ENCODE data around the gene LILRB5. TPM values are rescaled to one million over a fixed set of nuclear protein-coding genes. Genes with fewer than 3 reads are reported as not detected.
A peak's percentile ranks its signal among the peaks of the same experiment; 100 is the strongest.
"Not testable (repeated sequence)": the region's sequence is repeated elsewhere in the genome, so short reads cannot be mapped to it uniquely, and the experiment has no call there.

Gene LILRB5
- total RNA-seq, 1 experiment from 2014 or later = 0.05 TPM

DNA sequence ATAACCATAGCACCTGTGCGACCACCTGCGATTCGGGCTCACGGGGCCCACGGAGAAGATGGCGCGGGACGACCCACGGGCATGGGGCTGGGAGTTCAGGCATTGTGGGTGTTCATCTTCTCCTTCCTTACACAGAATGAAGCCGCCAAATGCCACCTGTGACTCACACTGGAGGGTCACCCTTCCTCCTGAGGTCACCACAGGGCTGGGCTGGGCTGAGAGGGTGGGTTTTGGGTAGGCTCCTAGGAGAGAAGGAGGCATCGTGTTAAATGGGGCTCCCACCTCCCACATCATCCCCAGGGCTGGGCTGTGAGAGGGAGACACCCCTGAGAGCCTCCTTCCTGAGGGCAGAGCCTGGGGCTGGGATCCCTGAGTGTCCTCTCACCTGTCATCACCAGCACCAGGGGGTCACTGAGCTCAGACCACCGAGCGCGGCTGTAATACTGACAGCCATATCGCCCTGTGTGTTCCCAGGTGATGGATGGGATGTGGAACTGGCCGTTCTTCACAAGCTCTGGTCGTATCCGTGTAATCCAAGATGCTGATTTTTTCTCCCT, 22.4 kb upstream of the LILRB5 start:
- DNase-seq (ENCODE audit: low read depth, low spot score) (no peak), ATAC-seq (no peak)
- H3K27me3 ChIP-seq (ENCODE audit: control insufficient read depth, insufficient read depth, low read length) = peaks cover 12% of the 10 kb centered on the region
- POLR2A ChIA-PET = no interaction called here
- no peak overlapping the region for H3K4me3 ChIP-seq (ENCODE audit: low read depth in 2 of 2, low read length in 2 of 2)
- in situ Hi-C loops (cut with HindIII; ENCODE audit: low pct_unique_long_range_greater_than_20kb, low sequenced_read_pairs) (no loop called here), intact Hi-C loops (cut with micrococcal nuclease; ENCODE audit: unreplicated experiment) (no loop called here)
- no peaks in the 10 kb centered on the region for H3K9me3 ChIP-seq (ENCODE audit: control insufficient read depth, insufficient read depth, low read depth, low read length)
- CTCF ChIA-PET = no interaction called here
- no TSS peak for BruUV-seq (replicated peaks)
- no peaks in the 10 kb centered on the region for H3K4me1 ChIP-seq (ENCODE audit: control insufficient read depth, insufficient read depth, low read length)
- TF ChIP-seq POLR2AphosphoS5 (IDR thresholded peaks at IDR 0.05; ENCODE audit: low read depth, low read length) (no peak), SIN3A (IDR thresholded peaks at IDR 0.05; ENCODE audit: borderline replicate concordance, insufficient read depth, low read depth, low read length) (no peak), TCF7L2 (IDR thresholded peaks at IDR 0.05; ENCODE audit: low read depth, low read length) (no peak)
- TF ChIP-seq, protein P1, sequence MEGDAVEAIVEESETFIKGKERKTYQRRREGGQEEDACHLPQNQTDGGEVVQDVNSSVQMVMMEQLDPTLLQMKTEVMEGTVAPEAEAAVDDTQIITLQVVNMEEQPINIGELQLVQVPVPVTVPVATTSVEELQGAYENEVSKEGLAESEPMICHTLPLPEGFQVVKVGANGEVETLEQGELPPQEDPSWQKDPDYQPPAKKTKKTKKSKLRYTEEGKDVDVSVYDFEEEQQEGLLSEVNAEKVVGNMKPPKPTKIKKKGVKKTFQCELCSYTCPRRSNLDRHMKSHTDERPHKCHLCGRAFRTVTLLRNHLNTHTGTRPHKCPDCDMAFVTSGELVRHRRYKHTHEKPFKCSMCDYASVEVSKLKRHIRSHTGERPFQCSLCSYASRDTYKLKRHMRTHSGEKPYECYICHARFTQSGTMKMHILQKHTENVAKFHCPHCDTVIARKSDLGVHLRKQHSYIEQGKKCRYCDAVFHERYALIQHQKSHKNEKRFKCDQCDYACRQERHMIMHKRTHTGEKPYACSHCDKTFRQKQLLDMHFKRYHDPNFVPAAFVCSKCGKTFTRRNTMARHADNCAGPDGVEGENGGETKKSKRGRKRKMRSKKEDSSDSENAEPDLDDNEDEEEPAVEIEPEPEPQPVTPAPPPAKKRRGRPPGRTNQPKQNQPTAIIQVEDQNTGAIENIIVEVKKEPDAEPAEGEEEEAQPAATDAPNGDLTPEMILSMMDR (IDR thresholded peaks at IDR 0.05) = no peak
- TF ChIP-seq, protein P2, sequence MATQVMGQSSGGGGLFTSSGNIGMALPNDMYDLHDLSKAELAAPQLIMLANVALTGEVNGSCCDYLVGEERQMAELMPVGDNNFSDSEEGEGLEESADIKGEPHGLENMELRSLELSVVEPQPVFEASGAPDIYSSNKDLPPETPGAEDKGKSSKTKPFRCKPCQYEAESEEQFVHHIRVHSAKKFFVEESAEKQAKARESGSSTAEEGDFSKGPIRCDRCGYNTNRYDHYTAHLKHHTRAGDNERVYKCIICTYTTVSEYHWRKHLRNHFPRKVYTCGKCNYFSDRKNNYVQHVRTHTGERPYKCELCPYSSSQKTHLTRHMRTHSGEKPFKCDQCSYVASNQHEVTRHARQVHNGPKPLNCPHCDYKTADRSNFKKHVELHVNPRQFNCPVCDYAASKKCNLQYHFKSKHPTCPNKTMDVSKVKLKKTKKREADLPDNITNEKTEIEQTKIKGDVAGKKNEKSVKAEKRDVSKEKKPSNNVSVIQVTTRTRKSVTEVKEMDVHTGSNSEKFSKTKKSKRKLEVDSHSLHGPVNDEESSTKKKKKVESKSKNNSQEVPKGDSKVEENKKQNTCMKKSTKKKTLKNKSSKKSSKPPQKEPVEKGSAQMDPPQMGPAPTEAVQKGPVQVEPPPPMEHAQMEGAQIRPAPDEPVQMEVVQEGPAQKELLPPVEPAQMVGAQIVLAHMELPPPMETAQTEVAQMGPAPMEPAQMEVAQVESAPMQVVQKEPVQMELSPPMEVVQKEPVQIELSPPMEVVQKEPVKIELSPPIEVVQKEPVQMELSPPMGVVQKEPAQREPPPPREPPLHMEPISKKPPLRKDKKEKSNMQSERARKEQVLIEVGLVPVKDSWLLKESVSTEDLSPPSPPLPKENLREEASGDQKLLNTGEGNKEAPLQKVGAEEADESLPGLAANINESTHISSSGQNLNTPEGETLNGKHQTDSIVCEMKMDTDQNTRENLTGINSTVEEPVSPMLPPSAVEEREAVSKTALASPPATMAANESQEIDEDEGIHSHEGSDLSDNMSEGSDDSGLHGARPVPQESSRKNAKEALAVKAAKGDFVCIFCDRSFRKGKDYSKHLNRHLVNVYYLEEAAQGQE (IDR thresholded peaks at IDR 0.05; ENCODE audit: insufficient read depth in 1 of 2, low read depth in 2 of 2, low read length in 1 of 2) = no peak
- no peak overlapping the region for H3K27ac ChIP-seq (ENCODE audit: low read length)
- no peaks in the 10 kb centered on the region for H3K36me3 ChIP-seq (ENCODE audit: control insufficient read depth, insufficient read depth, low read length)

DNA sequence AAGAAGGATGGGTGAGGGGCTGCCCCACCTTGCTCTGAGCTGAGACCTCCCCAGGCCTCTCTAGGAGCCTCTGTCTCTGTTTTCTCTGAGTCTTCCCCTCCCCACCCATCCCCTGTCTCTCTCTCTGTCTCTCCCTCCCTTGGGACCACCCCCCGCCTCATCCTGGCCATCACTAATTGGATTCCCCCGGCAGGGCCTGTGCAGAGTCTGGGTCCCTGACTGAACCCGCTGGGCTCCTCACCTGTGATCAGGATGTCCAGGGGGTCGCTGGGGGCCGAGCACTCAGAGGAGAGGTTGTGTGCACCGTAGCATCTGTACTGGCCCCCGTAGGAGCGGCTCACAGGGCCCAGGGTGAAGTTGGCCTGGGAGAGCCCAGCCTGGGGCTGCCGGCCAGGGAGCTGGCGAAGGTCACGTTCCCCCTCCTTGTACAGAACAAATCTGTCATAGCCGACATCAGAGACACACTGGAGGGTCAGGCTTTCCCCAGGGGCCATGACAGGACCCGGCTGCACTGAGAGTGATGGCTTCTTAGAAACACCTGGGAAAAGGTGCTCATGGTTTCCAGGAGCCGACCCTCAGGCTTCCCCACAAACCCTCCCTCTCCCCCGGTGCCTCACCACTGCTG, 21.6 kb upstream of the LILRB5 start:
- CTCF ChIA-PET; POLR2A ChIA-PET; H3K27ac ChIP-seq (ENCODE audit: low read length); DNase-seq (ENCODE audit: low read depth, low spot score); intact Hi-C loops (cut with micrococcal nuclease; ENCODE audit: unreplicated experiment); H3K9me3 ChIP-seq (ENCODE audit: control insufficient read depth, insufficient read depth, low read depth, low read length); in situ Hi-C loops (cut with HindIII; ENCODE audit: low pct_unique_long_range_greater_than_20kb, low sequenced_read_pairs); ATAC-seq; H3K4me3 ChIP-seq (ENCODE audit: low read depth in 2 of 2, low read length in 2 of 2); BruUV-seq (replicated peaks); H3K36me3 ChIP-seq (ENCODE audit: control insufficient read depth, insufficient read depth, low read length); H3K4me1 ChIP-seq (ENCODE audit: control insufficient read depth, insufficient read depth, low read length): not testable (repeated sequence)
- H3K27me3 ChIP-seq (ENCODE audit: control insufficient read depth, insufficient read depth, low read length) = peaks cover 19% of the 10 kb centered on the region

DNA sequence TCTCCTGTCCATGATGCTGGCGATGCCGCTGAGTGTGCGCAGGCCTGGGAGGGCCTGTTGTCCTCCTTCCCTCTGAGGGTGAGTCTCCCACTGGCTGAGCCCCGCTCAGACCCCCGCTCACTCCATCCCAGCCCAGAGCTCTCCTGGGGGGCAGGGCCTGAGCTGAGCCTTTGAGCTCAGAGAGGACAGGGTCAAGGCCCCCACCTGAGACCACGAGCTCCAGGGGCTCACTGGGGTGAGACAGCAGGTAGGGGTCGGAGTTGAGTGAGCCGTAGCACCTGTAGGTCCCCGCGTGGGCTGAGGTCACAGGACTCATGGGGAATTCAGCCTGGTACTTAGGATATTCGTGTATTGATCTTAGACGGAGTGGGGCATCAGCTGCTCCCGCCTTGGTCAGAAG, 21.0 kb upstream of the LILRB5 start:
- H3K27ac ChIP-seq (ENCODE audit: low read length); H3K36me3 ChIP-seq (ENCODE audit: control insufficient read depth, insufficient read depth, low read length); BruUV-seq (replicated peaks); H3K9me3 ChIP-seq (ENCODE audit: control insufficient read depth, insufficient read depth, low read depth, low read length); DNase-seq (ENCODE audit: low read depth, low spot score); H3K4me1 ChIP-seq (ENCODE audit: control insufficient read depth, insufficient read depth, low read length); POLR2A ChIA-PET; in situ Hi-C loops (cut with HindIII; ENCODE audit: low pct_unique_long_range_greater_than_20kb, low sequenced_read_pairs); intact Hi-C loops (cut with micrococcal nuclease; ENCODE audit: unreplicated experiment); H3K4me3 ChIP-seq (ENCODE audit: low read depth in 2 of 2, low read length in 2 of 2): not testable (repeated sequence)
- 0 out of 2 replicates have a peak, but pooled peaks have one; percentile 36 for ATAC-seq
- CTCF ChIA-PET = interaction anchor here (0.6 kb wide), 1 partner anchor 12 kb away, joined by 3 read pairs; no protein-coding TSS in a partner anchor
- peaks cover 16% of the 10 kb centered on the region for H3K27me3 ChIP-seq (ENCODE audit: control insufficient read depth, insufficient read depth, low read length)

DNA sequence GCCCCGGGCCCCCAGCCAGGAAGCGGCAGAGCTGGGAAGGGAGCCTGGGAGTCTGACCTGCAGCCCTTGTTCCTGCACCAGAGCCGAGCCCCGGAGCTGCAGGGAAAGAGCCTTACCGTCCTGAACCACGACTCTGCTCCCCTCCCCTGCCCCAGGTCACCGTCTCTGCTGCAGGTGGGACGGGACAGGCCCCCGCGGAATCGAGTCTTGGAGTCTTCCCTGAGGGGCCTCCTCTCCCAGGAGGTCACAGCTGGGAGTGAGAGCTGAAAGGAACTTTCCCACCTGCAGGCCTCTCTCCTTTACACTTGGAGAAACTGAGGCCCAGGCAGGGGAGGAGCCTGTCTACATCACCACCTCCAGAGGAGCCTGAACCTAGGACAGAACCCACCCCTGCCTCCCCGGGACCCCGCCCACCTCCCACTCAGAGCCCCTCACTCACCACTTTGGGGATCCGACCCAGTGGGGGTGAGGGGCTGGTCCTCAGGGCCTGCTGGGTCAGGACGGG, 20.1 kb upstream of the LILRB5 start:
- DNase-seq (ENCODE audit: low read depth, low spot score); H3K4me1 ChIP-seq (ENCODE audit: control insufficient read depth, insufficient read depth, low read length); H3K9me3 ChIP-seq (ENCODE audit: control insufficient read depth, insufficient read depth, low read depth, low read length); H3K36me3 ChIP-seq (ENCODE audit: control insufficient read depth, insufficient read depth, low read length); BruUV-seq (replicated peaks); CTCF ChIA-PET; ATAC-seq; intact Hi-C loops (cut with micrococcal nuclease; ENCODE audit: unreplicated experiment); POLR2A ChIA-PET; in situ Hi-C loops (cut with HindIII; ENCODE audit: low pct_unique_long_range_greater_than_20kb, low sequenced_read_pairs); H3K27ac ChIP-seq (ENCODE audit: low read length); H3K4me3 ChIP-seq (ENCODE audit: low read depth in 2 of 2, low read length in 2 of 2): not testable (repeated sequence)
- peaks cover 13% of the 10 kb centered on the region for H3K27me3 ChIP-seq (ENCODE audit: control insufficient read depth, insufficient read depth, low read length)
